ENCODE measurements around the gene PDHB. TPM values are rescaled to one million over a fixed set of nuclear protein-coding genes. Genes with fewer than 3 reads are reported as not detected.

PDHB gene
- total and polyA plus RNA-seq, 2 of the 13 experiments (the other 11 are each of a cell fraction or from before 2014, with no cell fraction given) = 108 to 153 TPM

GRCh38 chr3:58471025-58471887, 37.6 kb upstream of the PDHB start (continued):
- peak; percentile 75 for TF ChIP-seq THRA (CRISPR knock-in tag; IDR thresholded peaks at IDR 0.05; ENCODE audit: borderline replicate concordance)
- TF ChIP-seq, protein P1, sequence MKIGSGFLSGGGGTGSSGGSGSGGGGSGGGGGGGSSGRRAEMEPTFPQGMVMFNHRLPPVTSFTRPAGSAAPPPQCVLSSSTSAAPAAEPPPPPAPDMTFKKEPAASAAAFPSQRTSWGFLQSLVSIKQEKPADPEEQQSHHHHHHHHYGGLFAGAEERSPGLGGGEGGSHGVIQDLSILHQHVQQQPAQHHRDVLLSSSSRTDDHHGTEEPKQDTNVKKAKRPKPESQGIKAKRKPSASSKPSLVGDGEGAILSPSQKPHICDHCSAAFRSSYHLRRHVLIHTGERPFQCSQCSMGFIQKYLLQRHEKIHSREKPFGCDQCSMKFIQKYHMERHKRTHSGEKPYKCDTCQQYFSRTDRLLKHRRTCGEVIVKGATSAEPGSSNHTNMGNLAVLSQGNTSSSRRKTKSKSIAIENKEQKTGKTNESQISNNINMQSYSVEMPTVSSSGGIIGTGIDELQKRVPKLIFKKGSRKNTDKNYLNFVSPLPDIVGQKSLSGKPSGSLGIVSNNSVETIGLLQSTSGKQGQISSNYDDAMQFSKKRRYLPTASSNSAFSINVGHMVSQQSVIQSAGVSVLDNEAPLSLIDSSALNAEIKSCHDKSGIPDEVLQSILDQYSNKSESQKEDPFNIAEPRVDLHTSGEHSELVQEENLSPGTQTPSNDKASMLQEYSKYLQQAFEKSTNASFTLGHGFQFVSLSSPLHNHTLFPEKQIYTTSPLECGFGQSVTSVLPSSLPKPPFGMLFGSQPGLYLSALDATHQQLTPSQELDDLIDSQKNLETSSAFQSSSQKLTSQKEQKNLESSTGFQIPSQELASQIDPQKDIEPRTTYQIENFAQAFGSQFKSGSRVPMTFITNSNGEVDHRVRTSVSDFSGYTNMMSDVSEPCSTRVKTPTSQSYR (CRISPR knock-in tag; IDR thresholded peaks at IDR 0.05; ENCODE audit: borderline replicate concordance) = peak; percentile 72
- peak; percentile 52; the same call in 1 of the 2 replicates for TF ChIP-seq ZFP90 (CRISPR knock-in tag; IDR thresholded peaks at IDR 0.05; ENCODE audit: borderline replicate concordance)
- peak; percentile 55; the same call in 1 of the 2 replicates for TF ChIP-seq FOXO1 (CRISPR knock-in tag; IDR thresholded peaks at IDR 0.05)
- TF ChIP-seq, protein P2, sequence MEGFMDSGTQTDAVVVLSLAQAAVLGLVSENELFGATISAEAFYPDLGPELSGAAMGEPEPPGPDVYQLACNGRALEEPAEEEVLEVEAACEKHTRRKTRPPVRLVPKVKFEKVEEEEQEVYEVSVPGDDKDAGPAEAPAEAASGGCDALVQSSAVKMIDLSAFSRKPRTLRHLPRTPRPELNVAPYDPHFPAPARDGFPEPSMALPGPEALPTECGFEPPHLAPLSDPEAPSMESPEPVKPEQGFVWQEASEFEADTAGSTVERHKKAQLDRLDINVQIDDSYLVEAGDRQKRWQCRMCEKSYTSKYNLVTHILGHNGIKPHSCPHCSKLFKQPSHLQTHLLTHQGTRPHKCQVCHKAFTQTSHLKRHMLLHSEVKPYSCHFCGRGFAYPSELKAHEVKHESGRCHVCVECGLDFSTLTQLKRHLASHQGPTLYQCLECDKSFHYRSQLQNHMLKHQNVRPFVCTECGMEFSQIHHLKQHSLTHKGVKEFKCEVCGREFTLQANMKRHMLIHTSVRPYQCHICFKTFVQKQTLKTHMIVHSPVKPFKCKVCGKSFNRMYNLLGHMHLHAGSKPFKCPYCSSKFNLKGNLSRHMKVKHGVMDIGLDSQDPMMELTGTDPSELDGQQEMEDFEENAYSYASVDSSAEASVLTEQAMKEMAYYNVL (CRISPR knock-in tag; IDR thresholded peaks at IDR 0.05; ENCODE audit: borderline replicate concordance) = 0 out of 2 replicates have a peak, but pooled peaks have one; percentile 63
- no peak for TF ChIP-seq ZBTB40 (IDR thresholded peaks at IDR 0.05)
- peak; percentile 65; the same call in 1 of the 2 replicates for TF ChIP-seq ZBTB40 (CRISPR knock-in tag; IDR thresholded peaks at IDR 0.05)
- no peak for TF ChIP-seq SP1 (IDR thresholded peaks at IDR 0.05)
- 0 out of 2 replicates have a peak, but pooled peaks have one; percentile 2 for TF ChIP-seq SP1 (CRISPR knock-in tag; IDR thresholded peaks at IDR 0.05)
- peak; percentile 94; the same call in 1 of the 2 replicates for TF ChIP-seq ETV5 (CRISPR knock-in tag; IDR thresholded peaks at IDR 0.05; ENCODE audit: borderline replicate concordance)
- no peak for TF ChIP-seq NRL (CRISPR knock-in tag; IDR thresholded peaks at IDR 0.05; ENCODE audit: borderline replicate concordance)

All from HepG2 (cell line).